SJCRH30 (cell line): ENCODE measurements around the gene CTNNBL1. TPM values are rescaled to one million over a fixed set of nuclear protein-coding genes. Genes with fewer than 3 reads are reported as not detected.

Source experiments
- DNase-seq, 2 experiments: peaks; one replicate each; pipeline ENCODE4 v3.0.0-alpha.2; 2015 to 2020
- H3K27ac ChIP-seq: fragments of 250-450 bp; sonication (Bioruptor Pico); 2 replicates; pipeline ENCODE4 v1.5.1; 2020; ENCODE audit warnings: mild to moderate bottlenecking, moderate library complexity
- H3K27me3 ChIP-seq: fragments of 250-450 bp; sonication (Bioruptor Pico); 2 replicates; pipeline ENCODE4 v1.5.1; 2020; ENCODE audit warnings: mild to moderate bottlenecking, moderate library complexity
- H3K36me3 ChIP-seq: fragments of 250-450 bp; sonication (Bioruptor Pico); 2 replicates; pipeline ENCODE4 v1.5.1; 2020; ENCODE audit warnings: mild to moderate bottlenecking, moderate library complexity
- H3K4me1 ChIP-seq: fragments of 250-450 bp; sonication (Bioruptor Pico); 2 replicates; pipeline ENCODE4 v1.5.1; 2020; ENCODE audit warnings: mild to moderate bottlenecking, moderate library complexity
- H3K4me3 ChIP-seq: fragments of 250-450 bp; sonication (Bioruptor Pico); 2 replicates; pipeline ENCODE4 v1.5.1; 2020; ENCODE audit warnings: mild to moderate bottlenecking, moderate library complexity
- H3K9me3 ChIP-seq: fragments of 250-450 bp; sonication (Bioruptor Pico); replicated peaks from 2 replicates; pipeline ENCODE4 v1.5.1; 2020; ENCODE audit warnings: mild to moderate bottlenecking, moderate library complexity
- total RNA-seq: library from RNA; depleted of rRNA; stranded (reverse); fragments of >200 nt; shearing (Covaris generic); gene quantifications from 2 replicates; pipeline ENCODE4 v1.2.3, GENCODE V29; 2014

The CTNNBL1 gene
- total RNA-seq, 1 experiment from 2014 or later: 89.5 TPM

- no peaks in the 10 kb centered on the region for H3K27me3 ChIP-seq
- H3K27ac ChIP-seq: no peak overlapping the region
- no peak for DNase-seq
- no peak overlapping the region for H3K4me3 ChIP-seq
- no peaks in the 10 kb centered on the region for H3K9me3 ChIP-seq
- peaks cover 10% of the 10 kb centered on the region for H3K4me1 ChIP-seq
- H3K36me3 ChIP-seq: no peaks in the 10 kb centered on the region
These were observed 194.8 kb downstream of the CTNNBL1 start for GRCh38 chr20:37888641-37889040.

GRCh38 chr20:37890108-37890507 is 196.3 kb downstream of the CTNNBL1 start:
- Histone ChIP-seq H3K9me3 (no peaks in the 10 kb centered on the region), H3K4me3 (no peak overlapping the region), H3K4me1 (peaks cover 10% of the 10 kb centered on the region; the same call in 1 of the 2 replicates), H3K36me3 (no peaks in the 10 kb centered on the region), H3K27ac (no peak overlapping the region), H3K27me3 (no peaks in the 10 kb centered on the region)
- no peak for DNase-seq

- H3K9me3 ChIP-seq: no peaks in the 10 kb centered on the region
- H3K36me3 ChIP-seq: no peaks in the 10 kb centered on the region
- H3K4me1 ChIP-seq: peaks cover 10% of the 10 kb centered on the region; the same call in 1 of the 2 replicates
- H3K27me3 ChIP-seq: no peaks in the 10 kb centered on the region
- no peak overlapping the region for H3K4me3 ChIP-seq
- no peak overlapping the region for H3K27ac ChIP-seq
- peak; percentile 60 to 70 for DNase-seq
These were observed 196.8 kb downstream of the CTNNBL1 start for GRCh38 chr20:37890643-37891042.

GRCh38 chr20:37892001-37892400 is 198.2 kb downstream of the CTNNBL1 start:
- Histone ChIP-seq H3K4me1 (peaks cover 16% of the 10 kb centered on the region; the same call in 1 of the 2 replicates), H3K27me3 (no peaks in the 10 kb centered on the region), H3K27ac (no peak overlapping the region), H3K9me3 (no peaks in the 10 kb centered on the region), H3K36me3 (no peaks in the 10 kb centered on the region), H3K4me3 (no peak overlapping the region)
- DNase-seq: no peak

- no peak overlapping the region for H3K4me3 ChIP-seq
- H3K27me3 ChIP-seq: no peaks in the 10 kb centered on the region
- no peak for DNase-seq
- peaks cover 17% of the 10 kb centered on the region; the same call in 1 of the 2 replicates for H3K4me1 ChIP-seq
- no peak overlapping the region for H3K27ac ChIP-seq
- no peaks in the 10 kb centered on the region for H3K36me3 ChIP-seq
- H3K9me3 ChIP-seq: no peaks in the 10 kb centered on the region
These were observed 199.9 kb downstream of the CTNNBL1 start for GRCh38 chr20:37893566-37894241.

GRCh38 chr20:37894454-37894853 is 200.6 kb downstream of the CTNNBL1 start:
- Histone ChIP-seq H3K4me1 (peaks cover 17% of the 10 kb centered on the region; the same call in 1 of the 2 replicates), H3K4me3 (no peak overlapping the region), H3K27me3 (no peaks in the 10 kb centered on the region), H3K9me3 (no peaks in the 10 kb centered on the region), H3K27ac (no peak overlapping the region), H3K36me3 (no peaks in the 10 kb centered on the region)
- no peak for DNase-seq

GRCh38 chr20:37895166-37895565 is 201.3 kb downstream of the CTNNBL1 start:
- DNase-seq: no peak

GRCh38 chr20:37896932-37897548 is 203.2 kb downstream of the CTNNBL1 start:
- no peaks in the 10 kb centered on the region for H3K27me3 ChIP-seq
- peaks cover 10% of the 10 kb centered on the region; the same call in 1 of the 2 replicates for H3K4me1 ChIP-seq
- no peaks in the 10 kb centered on the region for H3K9me3 ChIP-seq
- H3K4me3 ChIP-seq: no peak overlapping the region
- no peak overlapping the region for H3K27ac ChIP-seq
- H3K36me3 ChIP-seq: no peaks in the 10 kb centered on the region
- DNase-seq: peak; percentile 62 to 75

More at GRCh38 chr20:37895166-37895565, 201.3 kb downstream of the CTNNBL1 start:
- Histone ChIP-seq H3K4me3 (no peak overlapping the region), H3K9me3 (no peaks in the 10 kb centered on the region), H3K36me3 (no peaks in the 10 kb centered on the region), H3K27me3 (no peaks in the 10 kb centered on the region), H3K27ac (no peak overlapping the region), H3K4me1 (peaks cover 17% of the 10 kb centered on the region; the same call in 1 of the 2 replicates)

GRCh38 chr20:37898233-37899104 is 204.6 kb downstream of the CTNNBL1 start:
- H3K4me1 ChIP-seq: peaks cover 10% of the 10 kb centered on the region; the same call in 1 of the 2 replicates
- no peaks in the 10 kb centered on the region for H3K9me3 ChIP-seq
- no peaks in the 10 kb centered on the region for H3K36me3 ChIP-seq
- no peak for DNase-seq
- no peak overlapping the region for H3K4me3 ChIP-seq
- H3K27ac ChIP-seq: no peak overlapping the region
- no peaks in the 10 kb centered on the region for H3K27me3 ChIP-seq

GRCh38 chr20:37899105-37900045 is 205.5 kb downstream of the CTNNBL1 start:
- Histone ChIP-seq H3K27me3 (no peaks in the 10 kb centered on the region), H3K27ac (no peak overlapping the region), H3K4me1 (peaks cover 10% of the 10 kb centered on the region; the same call in 1 of the 2 replicates), H3K36me3 (no peaks in the 10 kb centered on the region), H3K9me3 (no peaks in the 10 kb centered on the region), H3K4me3 (no peak overlapping the region)
- DNase-seq: no peak

GRCh38 chr20:37901240-37901639 is 207.4 kb downstream of the CTNNBL1 start:
- Histone ChIP-seq H3K4me3 (no peak overlapping the region), H3K4me1 (peaks cover 7% of the 10 kb centered on the region; the same call in 1 of the 2 replicates), H3K27me3 (no peaks in the 10 kb centered on the region), H3K9me3 (no peaks in the 10 kb centered on the region), H3K27ac (no peak overlapping the region), H3K36me3 (no peaks in the 10 kb centered on the region)
- DNase-seq: no peak

GRCh38 chr20:37901654-37902503 is 208.0 kb downstream of the CTNNBL1 start:
- no peaks in the 10 kb centered on the region for H3K36me3 ChIP-seq
- no peaks in the 10 kb centered on the region for H3K9me3 ChIP-seq
- H3K4me1 ChIP-seq: peaks cover 2% of the 10 kb centered on the region; the same call in 1 of the 2 replicates
- peak; percentile 51 to 63 for DNase-seq
- H3K27me3 ChIP-seq: no peaks in the 10 kb centered on the region
- no peak overlapping the region for H3K4me3 ChIP-seq
- no peak overlapping the region for H3K27ac ChIP-seq
